Astrocyte (in vitro differentiated cells and primary cell): ENCODE data around the gene GNAS-AS1.

Source experiments
- EZH2 ChIP-seq: IDR thresholded peaks from 2 replicates; pipeline ENCODE4 v1.6.1; 2012; ENCODE audit warnings: mild to moderate bottlenecking, low read length, inconsistent platforms; ENCODE audit not compliant: insufficient read depth
- TF ChIP-seq, protein P1 (sequence below): IDR thresholded peaks from 2 replicates; pipeline ENCODE4 v1.5.1; 2011; ENCODE audit warnings: low read depth, mild to moderate bottlenecking, inconsistent platforms, low read length, moderate library complexity; ENCODE audit not compliant: insufficient read depth

DNA sequence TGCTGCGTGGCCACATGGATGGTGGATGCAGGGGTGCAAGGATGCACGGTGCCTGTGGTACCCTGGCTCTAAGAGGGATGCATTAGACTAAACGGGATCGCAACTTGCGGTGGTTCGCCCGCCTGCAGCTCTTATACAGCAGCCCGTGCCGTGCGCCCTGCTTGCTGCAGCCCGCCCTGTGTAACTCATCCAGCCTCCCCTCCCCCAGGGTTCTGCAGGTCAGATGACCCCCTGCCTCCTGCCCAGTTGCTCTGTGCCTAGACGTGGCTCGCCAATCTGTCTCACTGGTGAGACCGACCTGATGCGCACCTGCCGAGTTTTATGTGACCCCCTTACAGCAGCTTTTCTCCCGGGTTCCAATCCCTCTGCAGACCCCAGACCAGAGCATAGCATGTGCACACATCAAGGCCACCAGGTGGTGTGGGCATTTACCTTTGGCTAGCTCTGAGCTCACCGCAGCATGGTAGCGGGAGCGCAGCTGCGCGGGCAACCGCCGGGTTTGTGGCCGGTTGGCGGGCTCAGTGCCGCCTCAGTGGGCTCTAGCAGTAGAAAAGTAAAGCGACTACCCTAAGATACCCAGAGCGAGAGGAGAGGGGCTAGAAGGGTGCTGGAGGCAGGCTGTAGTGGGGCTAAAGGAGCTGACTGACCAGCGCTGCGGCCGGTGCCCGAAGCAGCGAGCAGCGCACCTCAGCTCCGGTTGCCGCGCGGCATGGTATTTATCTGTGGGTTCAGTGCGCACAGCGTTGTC is 693 bp upstream of the GNAS-AS1 start:
- TF ChIP-seq, protein P1, sequence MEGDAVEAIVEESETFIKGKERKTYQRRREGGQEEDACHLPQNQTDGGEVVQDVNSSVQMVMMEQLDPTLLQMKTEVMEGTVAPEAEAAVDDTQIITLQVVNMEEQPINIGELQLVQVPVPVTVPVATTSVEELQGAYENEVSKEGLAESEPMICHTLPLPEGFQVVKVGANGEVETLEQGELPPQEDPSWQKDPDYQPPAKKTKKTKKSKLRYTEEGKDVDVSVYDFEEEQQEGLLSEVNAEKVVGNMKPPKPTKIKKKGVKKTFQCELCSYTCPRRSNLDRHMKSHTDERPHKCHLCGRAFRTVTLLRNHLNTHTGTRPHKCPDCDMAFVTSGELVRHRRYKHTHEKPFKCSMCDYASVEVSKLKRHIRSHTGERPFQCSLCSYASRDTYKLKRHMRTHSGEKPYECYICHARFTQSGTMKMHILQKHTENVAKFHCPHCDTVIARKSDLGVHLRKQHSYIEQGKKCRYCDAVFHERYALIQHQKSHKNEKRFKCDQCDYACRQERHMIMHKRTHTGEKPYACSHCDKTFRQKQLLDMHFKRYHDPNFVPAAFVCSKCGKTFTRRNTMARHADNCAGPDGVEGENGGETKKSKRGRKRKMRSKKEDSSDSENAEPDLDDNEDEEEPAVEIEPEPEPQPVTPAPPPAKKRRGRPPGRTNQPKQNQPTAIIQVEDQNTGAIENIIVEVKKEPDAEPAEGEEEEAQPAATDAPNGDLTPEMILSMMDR: no peak
- TF ChIP-seq EZH2: no peak
